Stimulated activated CD4-positive, alpha-beta T cell treated with anti-CD3 and anti-CD28 coated beads, Interleukin-4, amount 100 ng/mL, for 48 hours (primary cell): ENCODE results near the gene HOXC10.

ENCODE experiments used
- DNase-seq, 2 donors: peaks; one replicate each; pipeline ENCODE4 v3.0.0-alpha.2; 2020; ENCODE audit warnings: low read depth in 2 of 2

The HOXC10 gene

DNA sequence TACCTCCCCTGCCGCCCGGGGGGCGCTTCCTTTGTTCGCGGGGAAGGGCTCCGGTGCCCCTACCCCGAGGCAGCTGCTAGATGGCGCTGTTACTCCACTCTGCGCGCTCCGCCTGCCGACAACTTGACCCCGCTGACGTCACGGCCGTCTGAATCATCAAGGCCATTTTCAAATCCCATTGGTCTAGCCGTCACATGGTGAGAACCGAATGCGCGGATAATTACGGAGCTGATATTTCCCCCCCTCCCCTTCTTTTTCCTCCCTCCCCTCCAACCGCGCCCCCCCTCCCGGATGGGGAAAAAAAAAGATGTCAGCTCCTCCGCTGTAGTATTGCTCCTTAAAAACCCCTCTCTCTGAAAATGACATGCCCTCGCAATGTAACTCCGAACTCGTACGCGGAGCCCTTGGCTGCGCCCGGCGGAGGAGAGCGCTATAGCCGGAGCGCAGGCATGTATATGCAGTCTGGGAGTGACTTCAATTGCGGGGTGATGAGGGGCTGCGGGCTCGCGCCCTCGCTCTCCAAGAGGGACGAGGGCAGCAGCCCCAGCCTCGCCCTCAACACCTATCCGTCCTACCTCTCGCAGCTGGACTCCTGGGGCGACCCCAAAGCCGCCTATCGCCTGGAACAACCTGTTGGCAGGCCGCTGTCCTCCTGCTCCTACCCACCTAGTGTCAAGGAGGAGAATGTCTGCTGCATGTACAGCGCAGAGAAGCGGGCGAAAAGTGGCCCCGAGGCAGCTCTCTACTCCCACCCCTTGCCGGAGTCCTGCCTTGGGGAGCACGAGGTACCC, at the start of gene HOXC10:
TSS of gene HOXC10 (plus strand) at position 246 of the 791 bp plus-strand sequence. CDS start at position 360, 114 bp downstream.
- peak; percentile 81 to 90 for DNase-seq

GRCh38 chr12:53935383-53936341, 49.3 kb upstream of the HOXC10 start:
- no peak for DNase-seq

- no peak for DNase-seq
Measured at GRCh38 chr12:53937099-53937498, 47.8 kb upstream of the HOXC10 start.

DNA sequence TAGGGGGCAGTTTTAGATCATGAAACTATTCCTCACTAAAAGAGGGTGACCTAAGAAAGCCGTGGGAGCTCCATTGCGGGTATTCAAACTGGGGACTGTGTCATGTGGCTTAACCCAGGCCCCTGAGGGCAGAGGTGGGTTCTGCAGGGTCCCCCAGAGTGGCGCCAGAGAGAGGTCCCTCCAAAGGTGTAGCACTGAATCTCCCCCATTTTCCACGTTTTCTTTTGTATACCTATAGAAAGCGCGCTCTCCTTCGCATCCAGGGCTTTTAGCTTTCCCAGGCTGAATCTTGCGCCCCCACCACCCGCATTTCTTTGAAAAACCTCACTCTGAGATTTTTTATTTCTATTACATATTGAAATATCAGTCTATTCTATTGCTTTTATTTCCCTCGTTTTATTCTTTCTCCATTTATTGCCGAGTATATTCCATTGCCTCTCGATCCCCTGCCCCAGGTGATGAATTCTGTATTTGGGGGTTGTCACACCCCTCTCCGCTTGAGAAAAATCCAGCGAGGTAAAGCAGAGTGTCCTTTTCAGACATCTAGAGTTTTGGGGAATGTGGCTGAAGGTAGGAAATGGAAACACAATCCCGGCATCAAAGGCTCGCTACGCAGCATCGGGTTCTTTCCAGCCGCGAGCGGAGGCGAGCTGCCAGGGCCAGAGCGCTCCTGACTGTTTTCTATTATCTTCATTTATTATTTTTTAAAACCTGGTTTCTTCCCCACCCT, 47.2 kb upstream of the HOXC10 start:
- no peak for DNase-seq

GRCh38 chr12:53938326-53939140, 46.4 kb upstream of the HOXC10 start, which contains the start of gene HOXC13:
Gene HOXC13, plus strand, starts transcription at chr12:53938831. Its CDS starts 76 bp downstream, at chr12:53938907.
- DNase-seq: peak; percentile 21 to 53

DNA sequence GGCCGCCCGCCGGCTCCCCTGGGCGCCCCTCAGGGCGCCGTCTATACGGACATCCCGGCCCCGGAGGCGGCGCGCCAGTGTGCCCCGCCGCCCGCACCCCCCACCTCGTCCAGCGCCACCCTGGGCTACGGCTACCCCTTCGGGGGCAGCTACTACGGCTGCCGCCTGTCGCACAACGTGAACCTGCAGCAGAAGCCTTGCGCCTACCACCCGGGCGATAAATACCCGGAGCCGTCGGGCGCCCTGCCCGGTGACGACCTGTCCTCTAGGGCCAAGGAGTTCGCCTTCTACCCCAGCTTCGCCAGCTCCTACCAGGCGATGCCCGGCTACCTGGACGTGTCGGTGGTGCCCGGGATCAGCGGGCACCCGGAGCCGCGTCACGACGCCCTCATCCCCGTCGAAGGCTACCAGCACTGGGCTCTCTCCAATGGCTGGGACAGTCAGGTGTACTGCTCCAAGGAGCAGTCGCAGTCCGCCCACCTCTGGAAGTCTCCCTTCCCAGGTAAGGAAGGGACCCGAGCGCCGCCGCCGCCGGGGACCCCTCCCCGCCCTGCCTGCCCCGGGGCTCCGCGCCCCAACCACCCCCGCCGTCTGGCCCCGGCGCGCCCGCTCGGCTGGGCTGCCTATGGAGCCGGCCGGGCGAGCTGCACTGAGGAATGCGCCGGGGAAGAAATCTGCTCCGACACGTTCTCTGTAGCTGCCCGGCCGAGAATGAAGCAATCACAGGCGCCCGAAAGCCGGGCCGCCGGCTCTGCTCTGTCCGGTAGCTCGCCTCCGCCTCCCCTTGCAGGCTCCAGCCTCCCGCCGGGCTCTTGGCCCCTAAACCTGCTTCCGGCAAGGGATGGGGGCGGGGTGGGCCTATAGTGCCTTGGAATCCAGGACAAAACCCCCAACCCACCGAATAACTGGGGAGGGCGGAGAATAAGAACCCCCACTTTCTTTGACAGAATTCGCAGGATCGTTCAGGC, 45.5 kb upstream of the HOXC10 start:
- DNase-seq: no peak

- DNase-seq: no peak
Measured at GRCh38 chr12:53940443-53941014, 44.4 kb upstream of the HOXC10 start.

DNA sequence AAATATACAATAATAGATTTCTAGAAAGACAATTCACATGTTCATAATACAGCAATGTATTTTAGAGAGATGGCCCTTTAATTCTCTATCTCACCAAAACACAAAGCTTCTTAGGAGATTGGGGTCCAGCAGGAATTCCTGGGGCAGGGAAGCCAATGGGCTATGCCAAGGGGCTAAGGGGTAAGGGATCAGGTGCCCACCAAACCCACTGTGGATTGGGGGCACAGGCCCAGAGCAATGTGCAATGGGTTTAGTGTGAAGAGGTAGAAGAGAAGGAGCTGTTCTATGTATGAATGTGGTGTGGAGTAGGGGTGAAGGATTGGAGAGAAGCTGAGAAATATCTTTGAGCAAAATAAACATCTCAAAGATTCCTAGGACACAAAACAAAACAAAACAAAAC, 43.8 kb upstream of the HOXC10 start:
- DNase-seq: no peak

GRCh38 chr12:53941750-53942149, 43.2 kb upstream of the HOXC10 start:
- no peak for DNase-seq

- no peak for DNase-seq
Measured at GRCh38 chr12:53942467-53942997, 42.4 kb upstream of the HOXC10 start.

DNA sequence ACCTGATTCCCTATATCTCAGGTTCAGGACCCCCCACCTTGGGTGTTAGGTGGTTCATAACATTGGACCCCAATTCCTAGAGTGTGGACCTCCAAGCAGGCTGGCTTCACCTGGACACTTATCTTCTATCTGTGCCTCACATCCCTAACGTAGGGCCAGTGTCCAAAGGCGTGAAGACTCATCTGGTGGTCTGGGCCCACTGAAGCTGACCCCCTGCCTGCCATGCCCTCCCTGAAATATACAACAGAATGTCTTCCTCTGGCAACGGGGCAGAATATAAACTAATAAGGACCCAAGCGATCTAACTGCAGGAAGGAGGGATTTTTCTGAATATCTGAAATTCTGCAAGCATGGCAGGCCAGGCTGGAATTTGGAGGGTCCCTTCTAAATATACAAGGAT, 40.7 kb upstream of the HOXC10 start:
- DNase-seq: no peak

GRCh38 chr12:53944907-53945847, 39.8 kb upstream of the HOXC10 start:
- no peak for DNase-seq

DNA sequence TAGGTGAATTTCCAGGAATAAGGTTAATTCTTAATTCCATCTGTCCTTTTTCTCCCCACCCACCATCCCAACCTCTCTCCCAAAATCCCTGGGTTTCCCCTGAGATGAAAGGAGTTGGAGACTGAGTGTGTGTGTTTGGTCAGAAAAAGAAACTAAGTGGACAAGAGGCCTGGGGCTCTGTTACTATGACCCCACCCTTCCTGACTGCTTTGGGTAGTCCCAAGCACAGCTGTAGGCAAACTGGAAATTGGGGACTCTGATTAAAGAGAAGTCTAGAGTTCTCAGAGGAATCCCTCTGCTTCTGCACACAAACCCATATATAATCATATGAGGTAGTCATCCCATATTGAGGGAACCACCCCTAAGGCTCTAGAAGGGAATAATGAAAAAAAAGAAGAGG, 37.2 kb upstream of the HOXC10 start:
- DNase-seq: no peak

- no peak for DNase-seq
Measured at GRCh38 chr12:53948650-53949593, 36.0 kb upstream of the HOXC10 start.

- no peak for DNase-seq
Measured at GRCh38 chr12:53949631-53950436, 35.1 kb upstream of the HOXC10 start.

GRCh38 chr12:53950437-53950773, 34.5 kb upstream of the HOXC10 start:
- no peak for DNase-seq
